Caco-2 (cell line): Measurements from ENCODE around the gene GOLGA8Q. TPM values are rescaled to one million over a fixed set of nuclear protein-coding genes. Genes with fewer than 3 reads are reported as not detected.
"Not testable (repeated sequence)": the region's sequence is repeated elsewhere in the genome, so short reads cannot be mapped to it uniquely, and the experiment has no call there.

ENCODE experiments used
- BruUV-seq: library from RNA; stranded (reverse); fragments of 400-500 nt; replicated peaks from 2 replicates; lab custom pipeline; 2021; lab: Mats Ljungman, UMichigan
- CTCF ChIA-PET: fragments of 300-600 bp; sonication (Branson Sonifier 250); formaldehyde crosslinking; loops from one replicate; lab custom pipeline; 2022; ENCODE audit warnings: antibody characterized with exemption; lab: Charles Lee
- POLR2A ChIA-PET: fragments of 300-600 bp; sonication (Branson Sonifier 250); formaldehyde crosslinking; loops from one replicate; lab custom pipeline; 2022; ENCODE audit warnings: antibody characterized with exemption; lab: Charles Lee
- DNase-seq, 2 experiments: peaks; one replicate each; pipeline versions ENCODE4 v3.0.0 to v3.0.0-alpha.2; 2020 to 2022
- H3K27me3 ChIP-seq: replicated peaks from 2 replicates; pipeline ENCODE4 v1.6.0; 2011; ENCODE audit warnings: low read length; ENCODE audit not compliant: control insufficient read depth, insufficient read depth
- H3K36me3 ChIP-seq: 2 replicates; pipeline ENCODE4 v1.5.1; 2011; ENCODE audit warnings: low read length; ENCODE audit not compliant: control insufficient read depth, insufficient read depth
- H3K4me1 ChIP-seq: fragments of 250-450 bp; sonication (Bioruptor Pico); 2 replicates; pipeline ENCODE4 v1.5.1; 2020; ENCODE audit warnings: mild to moderate bottlenecking
- H3K4me3 ChIP-seq: 2 replicates; pipeline ENCODE4 v1.5.1; 2011; ENCODE audit warnings: low read depth, mild to moderate bottlenecking, control low read depth, low read length
- H3K9me3 ChIP-seq: fragments of 250-450 bp; sonication (Bioruptor Pico); 2 replicates; pipeline ENCODE4 v1.5.1; 2020; ENCODE audit warnings: mild to moderate bottlenecking, moderate library complexity
- H3K27ac Mint-ChIP-seq: one replicate; pipeline ENCODE4 v1.8.0; 2022; ENCODE audit warnings: mixed read lengths; ENCODE audit not compliant: unreplicated experiment
- H3K27me3 Mint-ChIP-seq: one replicate; pipeline ENCODE4 v1.8.0; 2022; ENCODE audit warnings: mixed read lengths; ENCODE audit not compliant: insufficient read depth, unreplicated experiment
- H3K36me3 Mint-ChIP-seq: one replicate; pipeline ENCODE4 v1.8.0; 2022; ENCODE audit warnings: mild to moderate bottlenecking, mixed read lengths; ENCODE audit not compliant: insufficient read depth, unreplicated experiment
- H3K4me1 Mint-ChIP-seq: one replicate; pipeline ENCODE4 v1.8.0; 2022; ENCODE audit warnings: low read depth, mixed read lengths; ENCODE audit not compliant: unreplicated experiment
- H3K4me3 Mint-ChIP-seq: one replicate; pipeline ENCODE4 v1.8.0; 2022; ENCODE audit warnings: mild to moderate bottlenecking, moderate library complexity, mixed read lengths; ENCODE audit not compliant: unreplicated experiment
- H3K9me3 Mint-ChIP-seq: one replicate; pipeline ENCODE4 v1.8.0; 2022; ENCODE audit warnings: mixed read lengths; ENCODE audit not compliant: unreplicated experiment
- intact Hi-C: fragments of 100-400 bp; cut with micrococcal nuclease; formaldehyde crosslinking; loops from one replicate; pipeline ENCODE4 v1.10.0; 2022; ENCODE audit not compliant: unreplicated experiment
- total RNA-seq: library from RNA; stranded (reverse); gene quantifications from 2 replicates; pipeline ENCODE4 v1.2.3, GENCODE V29; 2022

GOLGA8Q gene
- total RNA-seq, 1 experiment from 2014 or later: not detected

DNA sequence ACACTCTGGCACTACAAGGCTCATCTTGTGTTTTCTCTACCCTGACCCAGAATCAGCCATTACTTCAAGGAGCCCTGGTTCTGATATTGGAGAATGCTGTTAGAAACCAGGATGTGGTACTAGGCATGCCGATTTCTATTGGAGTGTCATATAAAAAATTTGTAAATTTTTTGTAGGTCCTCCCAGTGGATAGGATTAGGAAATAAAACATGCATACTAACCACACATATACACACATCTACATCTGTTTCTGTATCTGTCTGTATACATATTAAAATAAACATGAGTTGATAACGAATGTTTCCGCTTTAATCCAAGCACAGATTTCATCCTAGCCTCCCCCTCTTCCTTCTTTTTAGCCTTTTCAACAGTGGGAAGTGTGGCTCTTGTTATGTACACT is 22.8 kb upstream of the GOLGA8Q start:
- H3K27me3 ChIP-seq, H3K4me3 Mint-ChIP-seq, H3K9me3 Mint-ChIP-seq, H3K4me1 ChIP-seq, intact Hi-C loops, H3K4me1 Mint-ChIP-seq, H3K9me3 ChIP-seq, POLR2A ChIA-PET, H3K4me3 ChIP-seq, H3K27ac Mint-ChIP-seq, DNase-seq, BruUV-seq, H3K36me3 ChIP-seq, H3K27me3 Mint-ChIP-seq, CTCF ChIA-PET, H3K36me3 Mint-ChIP-seq: not testable (repeated sequence)

- H3K27ac Mint-ChIP-seq, H3K36me3 Mint-ChIP-seq, H3K4me3 ChIP-seq, CTCF ChIA-PET, H3K36me3 ChIP-seq, H3K4me3 Mint-ChIP-seq, H3K27me3 Mint-ChIP-seq, H3K4me1 ChIP-seq, H3K9me3 Mint-ChIP-seq, H3K9me3 ChIP-seq, BruUV-seq, H3K27me3 ChIP-seq, intact Hi-C loops, POLR2A ChIA-PET, H3K4me1 Mint-ChIP-seq: not testable (repeated sequence)
- peak; percentile 32 to 37 for DNase-seq
Observed at GRCh38 chr15:30566949-30567348, 15.1 kb downstream of the GOLGA8Q start.

GRCh38 chr15:30573012-30573491 is 21.2 kb downstream of the GOLGA8Q start:
- H3K4me3 ChIP-seq, H3K36me3 ChIP-seq, DNase-seq, H3K36me3 Mint-ChIP-seq, H3K27me3 Mint-ChIP-seq, H3K27ac Mint-ChIP-seq, POLR2A ChIA-PET, H3K4me1 ChIP-seq, H3K9me3 ChIP-seq, BruUV-seq, H3K27me3 ChIP-seq, CTCF ChIA-PET, H3K4me3 Mint-ChIP-seq, H3K4me1 Mint-ChIP-seq, intact Hi-C loops, H3K9me3 Mint-ChIP-seq: not testable (repeated sequence)

DNA sequence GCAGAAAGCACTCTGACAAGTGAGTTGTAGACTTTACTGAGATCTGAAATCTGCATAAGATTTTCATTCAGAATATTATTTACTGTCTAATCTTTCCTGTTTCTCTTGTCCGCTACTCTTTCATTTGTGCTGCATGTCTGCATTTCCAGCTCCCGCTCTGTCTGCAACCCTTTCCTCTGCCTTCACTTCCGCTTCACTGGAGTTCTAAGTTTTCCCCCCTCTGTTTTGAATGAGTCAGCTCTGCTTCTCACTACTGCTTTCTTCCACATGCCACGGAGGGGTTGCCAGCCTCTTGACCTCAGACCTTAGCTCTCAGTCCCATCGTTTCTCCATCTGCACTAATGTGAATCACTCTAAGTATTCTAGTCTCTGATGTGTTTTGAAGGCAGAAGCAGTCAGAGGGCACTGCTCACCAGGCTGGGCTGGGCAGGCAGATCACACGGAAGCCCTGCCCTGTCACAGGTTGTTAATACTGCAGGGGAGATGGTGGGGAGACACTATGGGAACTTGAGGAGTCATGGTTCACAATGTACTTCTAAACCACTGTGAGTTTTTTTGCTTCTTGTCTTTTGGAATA is 27.6 kb downstream of the GOLGA8Q start:
- DNase-seq, H3K36me3 Mint-ChIP-seq, CTCF ChIA-PET, H3K27me3 ChIP-seq, H3K4me3 Mint-ChIP-seq, BruUV-seq, H3K27me3 Mint-ChIP-seq, H3K4me3 ChIP-seq, H3K4me1 Mint-ChIP-seq, H3K36me3 ChIP-seq, H3K27ac Mint-ChIP-seq, H3K9me3 Mint-ChIP-seq, H3K4me1 ChIP-seq, POLR2A ChIA-PET, intact Hi-C loops, H3K9me3 ChIP-seq: not testable (repeated sequence)

DNA sequence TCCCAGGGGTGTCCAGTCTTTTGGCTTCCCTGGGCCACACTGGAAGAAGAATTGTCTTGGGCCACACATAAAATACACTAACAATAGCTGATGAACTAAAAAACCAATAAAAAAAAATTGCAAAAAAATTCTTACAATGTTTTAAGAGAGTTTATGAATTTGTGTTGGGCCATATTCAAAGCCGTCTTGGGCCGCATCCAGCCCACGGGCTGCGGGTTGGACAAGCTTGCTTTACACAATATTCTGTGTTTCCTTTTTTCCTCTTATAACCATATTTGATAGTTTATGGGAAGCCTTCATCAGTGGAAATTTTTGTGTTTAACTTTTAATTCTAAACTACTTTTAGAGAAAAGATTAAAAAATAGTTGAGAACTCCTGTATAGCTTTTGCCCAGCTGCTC is 28.9 kb downstream of the GOLGA8Q start:
- BruUV-seq, CTCF ChIA-PET: not testable (repeated sequence)

More for the DNA sequence above, 28.9 kb downstream of the GOLGA8Q start:
- H3K27me3 Mint-ChIP-seq, H3K27me3 ChIP-seq, H3K4me1 ChIP-seq, intact Hi-C loops, H3K9me3 ChIP-seq, H3K4me1 Mint-ChIP-seq, DNase-seq, H3K36me3 Mint-ChIP-seq, H3K36me3 ChIP-seq, POLR2A ChIA-PET, H3K4me3 Mint-ChIP-seq, H3K27ac Mint-ChIP-seq, H3K9me3 Mint-ChIP-seq, H3K4me3 ChIP-seq: not testable (repeated sequence)
